HepG2 (cell line): ENCODE results near the gene KIRREL3. TPM values are rescaled to one million over a fixed set of nuclear protein-coding genes. Genes with fewer than 3 reads are reported as not detected.

Experiments
- ATAC-seq: fragments of 200-7000 bp; cut with Tn5 transposase; 3 replicates; pipeline ENCODE4 v1.9.1; 2020; ENCODE audit warnings: mild to moderate bottlenecking, moderate library complexity
- BruUV-seq: library from RNA; stranded (reverse); fragments of 400-500 nt; replicated peaks from 2 replicates; lab custom pipeline; 2021; lab: Mats Ljungman, UMichigan
- CTCF ChIA-PET: fragments of 300-600 bp; formaldehyde crosslinking; extraction: SDS; loops from one replicate; lab custom pipeline; 2021; ENCODE audit warnings: low total read pairs, inconsistent platforms, low intra/inter-chr PET ratio; lab: Yijun Ruan, JAX
- POLR2A ChIA-PET: fragments of 350-600 bp; sonication (Branson Sonifier 250); formaldehyde crosslinking; loops from one replicate; lab custom pipeline; 2020; ENCODE audit warnings: antibody characterized with exemption, inconsistent platforms; lab: Yijun Ruan, JAX
- DNase-seq: peaks from one replicate; pipeline ENCODE4 v3.0.0-alpha.2; 2015; ENCODE audit warnings: low spot score
- FAIRE-seq: peaks from 3 replicates; lab custom pipeline; 2011; peaks lifted over from hg19 to GRCh38; lab: Jason Lieb, UNC
- H2AFZ ChIP-seq: one replicate; pipeline ENCODE4 v1.6.1; 2011; ENCODE audit warnings: low read length, inconsistent platforms
- H3K27ac ChIP-seq: fragments of 300-600 bp; 3 replicates; pipeline ENCODE4 v1.8.0; 2011; ENCODE audit warnings: mixed run types, mild to moderate bottlenecking, mixed read lengths, low read length, inconsistent platforms; ENCODE audit not compliant: insufficient read depth; ENCODE audit errors: extremely low read length
- H3K27me3 ChIP-seq, 2 experiments: fragments of 200-600 bp in 1 of 2; 2 replicates in 1 of 2; 3 replicates in 1 of 2; pipeline versions ENCODE4 v1.6.0 to v1.8.0; 2011; ENCODE audit warnings: low read length in 2 of 2, mild to moderate bottlenecking in 2 of 2, moderate library complexity in 2 of 2, inconsistent platforms in 1 of 2; ENCODE audit not compliant: insufficient read depth in 2 of 2, control insufficient read depth in 1 of 2
- H3K36me3 ChIP-seq, 2 experiments: fragments of 200-600 bp in 1 of 2; replicated peaks in 1 of 2; 2 replicates in 1 of 2; 3 replicates in 1 of 2; pipeline versions ENCODE4 v1.5.1 to v1.8.0; 2011; ENCODE audit warnings: low read length in 2 of 2, inconsistent platforms in 1 of 2; ENCODE audit not compliant: insufficient read depth in 2 of 2, control insufficient read depth in 1 of 2
- H3K4me1 ChIP-seq: 2 replicates; pipeline ENCODE4 v1.5.1; 2012; ENCODE audit warnings: low read length, inconsistent platforms; ENCODE audit not compliant: insufficient read depth
- H3K4me2 ChIP-seq: 2 replicates; pipeline ENCODE4 v1.6.0; 2011; ENCODE audit warnings: low read depth, low read length, inconsistent platforms
- H3K4me3 ChIP-seq, 3 experiments: fragments of 200-600 bp in 1 of 3; sonication (generic), shearing (Covaris generic) in 1 of 3; replicated peaks in 1 of 3; 2 replicates each; pipeline ENCODE4 v1.5.1; 2011 to 2016; ENCODE audit warnings: low read length in 3 of 3, inconsistent platforms in 2 of 3, low read depth in 2 of 3, mild to moderate bottlenecking in 2 of 3, control low read depth in 1 of 3, mixed read lengths in 1 of 3; ENCODE audit not compliant: insufficient read depth in 1 of 3
- H3K79me2 ChIP-seq: one replicate; pipeline ENCODE4 v1.6.1; 2011; ENCODE audit warnings: low read length, inconsistent platforms; ENCODE audit not compliant: insufficient read depth
- H3K9ac ChIP-seq: 2 replicates; pipeline ENCODE4 v1.6.0; 2011; ENCODE audit warnings: mild to moderate bottlenecking, low read depth, low read length, inconsistent platforms; ENCODE audit not compliant: insufficient read depth
- H3K9me3 ChIP-seq: 2 replicates; pipeline ENCODE4 v1.5.1; 2012; ENCODE audit warnings: mild to moderate bottlenecking, low read length
- H4K20me1 ChIP-seq: 2 replicates; pipeline ENCODE4 v1.6.0; 2011; ENCODE audit warnings: inconsistent platforms, mild to moderate bottlenecking, low read length, moderate library complexity; ENCODE audit not compliant: insufficient read depth
- AFF4 ChIP-seq: sonication (generic); formaldehyde crosslinking; IDR thresholded peaks from 2 replicates; pipeline ENCODE4 v1.4.0; 2020; ENCODE audit warnings: missing genetic modification reagents
- ARHGAP35 ChIP-seq: sonication (generic); formaldehyde crosslinking; IDR thresholded peaks from 2 replicates; pipeline ENCODE4 v1.9.0; 2022; ENCODE audit warnings: mild to moderate bottlenecking, inconsistent platforms, moderate library complexity, missing genetic modification reagents, borderline replicate concordance
- KDM5B ChIP-seq: sonication (generic); formaldehyde crosslinking; IDR thresholded peaks from 2 replicates; pipeline ENCODE4 v1.4.0; 2020; ENCODE audit warnings: missing genetic modification reagents, mild to moderate bottlenecking, borderline replicate concordance
- RBAK ChIP-seq: sonication (generic); formaldehyde crosslinking; IDR thresholded peaks from 2 replicates; pipeline ENCODE4 v1.5.1; 2020; ENCODE audit warnings: mild to moderate bottlenecking, missing genetic modification reagents
- SKI ChIP-seq: fragments of 450-650 bp; IDR thresholded peaks from one replicate; pipeline ENCODE4 v1.6.1; 2018; ENCODE audit warnings: mild to moderate bottlenecking; ENCODE audit not compliant: partially characterized antibody
- SNAPC4 ChIP-seq: sonication (generic); formaldehyde crosslinking; IDR thresholded peaks from 2 replicates; pipeline ENCODE4 v1.4.0; 2020; ENCODE audit warnings: mild to moderate bottlenecking, missing genetic modification reagents
- WIZ ChIP-seq: sonication (generic); formaldehyde crosslinking; IDR thresholded peaks from 2 replicates; pipeline ENCODE4 v1.5.1; 2020; ENCODE audit warnings: mild to moderate bottlenecking, missing genetic modification reagents
- ZBED4 ChIP-seq: sonication (generic); formaldehyde crosslinking; IDR thresholded peaks from 2 replicates; pipeline ENCODE4 v1.4.0; 2020; ENCODE audit warnings: missing genetic modification reagents, borderline replicate concordance
- ZNF263 ChIP-seq: sonication (generic); formaldehyde crosslinking; IDR thresholded peaks from 2 replicates; pipeline ENCODE4 v1.4.0; 2020; ENCODE audit warnings: missing genetic modification reagents
- WGBS: methylation state at CpG from one replicate; pipeline ENCODE4 v1.1.6; 2017; ENCODE audit warnings: low lambda C conversion rate; 5-methylcytosine and 5-hydroxymethylcytosine counted together
- in situ Hi-C: cut with HindIII; loops from 2 replicates; pipeline ENCODE4 v1.10.0; 2017; ENCODE audit warnings: low pct_unique_long_range_greater_than_20kb; ENCODE audit not compliant: extremely low pct_ligation_motif_present
- intact Hi-C: fragments of 100-400 bp; cut with micrococcal nuclease; formaldehyde crosslinking; loops from one replicate; pipeline ENCODE4 v1.10.0; 2022; ENCODE audit not compliant: unreplicated experiment
- polyA plus RNA-seq, 8 experiments: library from polyadenylated mRNA; depleted of rRNA in 3 of 8; stranded (reverse) in 7 of 8; unstranded in 1 of 8; fragments of >200 nt; fragmentation: Illumina TruSeq in 4 of 8; extraction: Trizol in 4 of 8; gene quantifications; 2 replicates each; pipeline versions ENCODE4 v1.2.1 to v1.2.3, GENCODE V29; 2011 to 2016; ENCODE audit warnings: low read depth in 4 of 8, missing spikeins in 1 of 8, mixed read lengths in 1 of 8; ENCODE audit not compliant: insufficient read depth in 1 of 8
- total RNA-seq, 5 experiments: library from RNA; depleted of rRNA; stranded (reverse); fragments of >200 nt; fragmentation: Illumina TruSeq; extraction: Trizol; gene quantifications; 2 replicates each; pipeline ENCODE4 v1.2.3, GENCODE V29; 2016; ENCODE audit warnings: low read depth in 1 of 5

The KIRREL3 gene
- total and polyA plus RNA-seq, 2 of the 13 experiments (the other 11 are each of a cell fraction or from before 2014, with no cell fraction given) = not detected

- TF ChIP-seq SKI (no peak), RBAK (CRISPR knock-in tag) (no peak), ZBED4 (CRISPR knock-in tag) (no peak), KDM5B (CRISPR knock-in tag) (no peak)
Measured at GRCh38 chr11:126748793-126749192, 251.8 kb downstream of the KIRREL3 start (continued).

GRCh38 chr11:126748100-126748791 lies 252.3 kb downstream of the KIRREL3 start:
- no peak overlapping the region for H3K4me3 ChIP-seq
- H2AFZ ChIP-seq = no peak overlapping the region
- H3K4me2 ChIP-seq = no peak overlapping the region
- ChIA-PET CTCF (no interaction called here), POLR2A (no interaction called here)
- H3K27me3 ChIP-seq = peaks cover 2 to 13% of the 10 kb centered on the region in 2 experiments; a peak in 2 of 5 replicates
- no TSS peak for BruUV-seq
- no peaks in the 10 kb centered on the region for H4K20me1 ChIP-seq
- no peaks in the 10 kb centered on the region for H3K79me2 ChIP-seq
- WGBS = 30% methylated on average over 16 of the region's 17 CpGs
- no peak for FAIRE-seq
- H3K9me3 ChIP-seq = no peaks in the 10 kb centered on the region
- H3K9ac ChIP-seq = no peak overlapping the region
- in situ Hi-C loops = no loop called here
- intact Hi-C loops = no loop called here
- H3K27ac ChIP-seq = no peak overlapping the region
- ATAC-seq = no peak
- no peaks in the 10 kb centered on the region for H3K36me3 ChIP-seq
- DNase-seq = no peak
- H3K4me1 ChIP-seq = no peaks in the 10 kb centered on the region
- TF ChIP-seq SNAPC4 (CRISPR knock-in tag) (no peak), WIZ (no peak), ARHGAP35 (no peak), AFF4 (no peak), ZNF263 (no peak)
